Memory B cell (primary cell): ENCODE results near the gene EIF2B5.
"Not testable (repeated sequence)": the region's sequence is repeated elsewhere in the genome, so short reads cannot be mapped to it uniquely, and the experiment has no call there.

ENCODE experiments used
- ATAC-seq: fragments of 150-1000 bp; cut with Tn5 transposase; 2 replicates; pipeline ENCODE4 v1.10.0; 2021; ENCODE audit warnings: low read depth, mild to moderate bottlenecking, moderate library complexity
- DNase-seq, 2 donors: peaks; one replicate each; pipeline ENCODE4 v3.0.0; 2022; ENCODE audit warnings: low spot score in 2 of 2
- H3K27ac Mint-ChIP-seq: one replicate; pipeline ENCODE4 v1.8.0; 2022; ENCODE audit warnings: mild to moderate bottlenecking, moderate library complexity, mixed read lengths
- H3K27me3 Mint-ChIP-seq: one replicate; pipeline ENCODE4 v1.8.0; 2022; ENCODE audit warnings: mixed read lengths
- H3K36me3 Mint-ChIP-seq: one replicate; pipeline ENCODE4 v1.8.0; 2022; ENCODE audit warnings: mild to moderate bottlenecking, mixed read lengths
- H3K4me1 Mint-ChIP-seq: one replicate; pipeline ENCODE4 v1.8.0; 2022; ENCODE audit warnings: mixed read lengths
- H3K4me3 Mint-ChIP-seq: one replicate; pipeline ENCODE4 v1.8.0; 2022; ENCODE audit warnings: mild to moderate bottlenecking, moderate library complexity, mixed read lengths
- H3K9me3 Mint-ChIP-seq: one replicate; pipeline ENCODE4 v1.8.0; 2022; ENCODE audit warnings: mixed read lengths

EIF2B5 gene

DNA sequence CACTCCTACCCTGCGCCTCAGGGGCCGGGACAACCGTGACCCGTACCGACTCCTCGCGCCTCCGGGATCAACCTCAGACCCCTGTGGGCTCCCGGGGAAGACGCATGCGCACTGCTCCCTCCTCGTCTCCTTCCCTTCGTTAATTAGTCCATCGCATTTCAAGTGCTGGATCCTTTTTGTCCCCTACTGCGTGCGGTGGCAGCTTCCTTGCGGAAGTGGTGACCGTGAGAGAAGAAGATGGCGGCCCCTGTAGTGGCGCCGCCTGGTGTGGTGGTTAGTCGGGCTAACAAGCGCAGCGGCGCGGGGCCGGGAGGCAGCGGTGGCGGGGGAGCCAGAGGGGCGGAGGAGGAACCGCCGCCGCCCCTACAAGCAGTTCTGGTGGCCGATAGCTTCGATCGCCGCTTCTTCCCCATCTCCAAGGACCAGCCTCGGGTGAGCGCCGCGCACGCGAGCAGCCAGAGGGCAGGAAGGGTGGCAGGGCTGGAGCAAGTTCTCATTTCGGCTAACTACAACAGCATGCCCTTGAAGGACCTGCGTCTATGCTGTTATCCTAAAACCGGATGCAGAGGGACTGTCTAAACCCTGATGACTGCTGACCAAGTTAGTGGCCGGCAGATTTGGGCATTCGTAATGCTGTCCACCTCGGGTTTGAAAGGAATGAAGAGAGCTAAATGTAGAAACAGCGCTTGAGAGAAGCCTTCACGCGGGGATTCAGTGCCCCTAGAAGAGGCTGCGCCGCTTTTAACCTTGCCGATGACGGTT is at the start of gene EIF2B5:
TSS of gene EIF2B5 (plus strand) at position 210 of the 762 bp plus-strand sequence. CDS start at position 238, 28 bp downstream.
- peaks cover 28% of the 10 kb centered on the region for H3K4me1 Mint-ChIP-seq
- peaks cover 6% of the 10 kb centered on the region for H3K36me3 Mint-ChIP-seq
- peak; percentile 65 to 78 for DNase-seq
- no peaks in the 10 kb centered on the region for H3K27me3 Mint-ChIP-seq
- H3K27ac Mint-ChIP-seq, result peak within 1 kb of the TSS; percentile 90
- peak within 1 kb of the TSS; percentile 91 for H3K4me3 Mint-ChIP-seq
- H3K9me3 Mint-ChIP-seq, result no peaks in the 10 kb centered on the region
- ATAC-seq, result peak; percentile 89

- peaks cover 2% of the 10 kb centered on the region for H3K27me3 Mint-ChIP-seq
- DNase-seq, result no peak
- peaks cover 5% of the 10 kb centered on the region for H3K4me1 Mint-ChIP-seq
- peaks cover 2% of the 10 kb centered on the region for H3K9me3 Mint-ChIP-seq
- no peak overlapping the region for H3K4me3 Mint-ChIP-seq
- no peak for ATAC-seq
- H3K36me3 Mint-ChIP-seq, result no peaks in the 10 kb centered on the region
- H3K27ac Mint-ChIP-seq, result no peak overlapping the region
Observed at GRCh38 chr3:184085389-184085852, 49.7 kb upstream of the EIF2B5 start.

- Mint-ChIP-seq H3K4me3 (no peak overlapping the region), H3K27ac (no peak overlapping the region), H3K36me3 (peaks cover 5% of the 10 kb centered on the region), H3K4me1 (peaks cover 7% of the 10 kb centered on the region), H3K9me3 (peaks cover 6% of the 10 kb centered on the region), H3K27me3 (peaks cover 4% of the 10 kb centered on the region)
- ATAC-seq, result no peak
- no peak for DNase-seq
Observed at GRCh38 chr3:184092199-184092598, 43.0 kb upstream of the EIF2B5 start.

GRCh38 chr3:184096811-184097383 is 38.3 kb upstream of the EIF2B5 start, which contains the start of gene HTR3E:
TSS of gene HTR3E (plus strand) at chr3:184097064. CDS start at chr3:184097530, 466 bp downstream.
- Mint-ChIP-seq H3K27me3 (peaks cover 5% of the 10 kb centered on the region), H3K4me3 (no peak within 1 kb of the TSS), H3K36me3 (peaks cover 2% of the 10 kb centered on the region), H3K4me1 (peaks cover 7% of the 10 kb centered on the region), H3K9me3 (peaks cover 1% of the 10 kb centered on the region), H3K27ac (no peak within 1 kb of the TSS)
- ATAC-seq (no peak), DNase-seq (no peak)

DNA sequence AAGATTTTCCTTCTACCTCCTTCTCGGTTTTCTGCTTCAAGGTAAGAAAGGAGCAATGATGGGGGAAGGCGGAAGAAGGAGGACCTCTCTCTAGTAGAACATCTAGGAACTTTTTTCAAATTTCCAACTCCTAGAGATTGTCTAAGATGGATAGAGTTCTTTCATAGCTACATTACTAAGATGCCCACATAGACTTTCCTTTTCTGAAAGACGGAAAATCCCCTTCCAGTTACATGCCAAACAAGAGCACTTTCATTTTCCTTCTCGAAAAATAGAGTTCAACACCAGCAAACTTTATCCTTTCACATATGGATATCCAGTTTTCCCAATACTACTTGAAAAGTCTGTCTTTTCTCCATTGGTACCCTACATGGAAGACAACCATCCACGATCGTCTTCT is 37.6 kb upstream of the EIF2B5 start:
- peaks cover 1% of the 10 kb centered on the region for H3K9me3 Mint-ChIP-seq
- peaks cover 7% of the 10 kb centered on the region for H3K4me1 Mint-ChIP-seq
- no peak overlapping the region for H3K4me3 Mint-ChIP-seq
- DNase-seq, result no peak
- H3K36me3 Mint-ChIP-seq, result peaks cover 2% of the 10 kb centered on the region
- no peak for ATAC-seq
- no peak overlapping the region for H3K27ac Mint-ChIP-seq
- H3K27me3 Mint-ChIP-seq, result peaks cover 5% of the 10 kb centered on the region

DNA sequence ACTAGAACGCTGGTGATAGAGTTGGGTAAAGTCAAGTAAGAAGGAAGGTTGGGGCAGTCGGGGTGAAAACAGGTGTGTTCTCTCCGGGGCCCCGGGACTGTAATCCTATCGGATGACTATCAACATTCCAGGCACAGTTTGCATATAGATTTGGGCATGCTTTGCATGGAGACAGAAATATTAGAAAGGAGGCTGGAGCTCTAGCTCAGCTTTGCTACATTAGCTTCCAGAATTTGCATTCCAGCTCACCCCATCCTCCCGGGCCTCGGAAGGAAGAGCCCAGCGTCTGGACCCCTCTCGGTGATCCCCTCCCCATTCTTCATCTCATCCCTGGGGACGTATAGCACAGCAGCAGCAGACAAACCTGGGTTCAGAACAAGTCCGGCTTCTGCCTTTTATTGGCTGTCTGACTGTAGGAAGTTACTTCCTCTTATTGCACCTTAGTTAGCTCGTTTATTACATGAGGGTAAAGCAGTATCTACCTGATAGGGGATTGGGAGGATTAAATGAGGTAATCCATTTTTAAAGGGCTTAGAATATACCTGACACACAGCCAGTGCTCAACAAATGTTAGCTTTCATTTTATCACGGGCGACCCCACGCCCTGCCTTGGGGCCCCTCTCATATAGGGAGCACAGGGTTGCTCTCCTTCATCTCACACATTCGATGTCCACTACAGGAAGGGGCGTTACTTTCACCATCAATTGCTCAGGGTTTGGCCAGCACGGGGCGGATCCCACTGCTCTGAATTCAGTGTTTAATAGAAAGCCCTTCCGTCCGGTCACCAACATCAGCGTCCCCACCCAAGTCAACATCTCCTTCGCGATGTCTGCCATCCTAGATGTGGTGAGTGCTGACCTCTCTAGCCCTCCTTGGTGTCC is 35.1 kb upstream of the EIF2B5 start:
- Mint-ChIP-seq H3K27me3 (peaks cover 4% of the 10 kb centered on the region), H3K36me3 (no peaks in the 10 kb centered on the region), H3K4me1 (peaks cover 7% of the 10 kb centered on the region), H3K4me3 (no peak overlapping the region), H3K9me3 (no peaks in the 10 kb centered on the region), H3K27ac (no peak overlapping the region)
- DNase-seq, result no peak
- ATAC-seq, result no peak

DNA sequence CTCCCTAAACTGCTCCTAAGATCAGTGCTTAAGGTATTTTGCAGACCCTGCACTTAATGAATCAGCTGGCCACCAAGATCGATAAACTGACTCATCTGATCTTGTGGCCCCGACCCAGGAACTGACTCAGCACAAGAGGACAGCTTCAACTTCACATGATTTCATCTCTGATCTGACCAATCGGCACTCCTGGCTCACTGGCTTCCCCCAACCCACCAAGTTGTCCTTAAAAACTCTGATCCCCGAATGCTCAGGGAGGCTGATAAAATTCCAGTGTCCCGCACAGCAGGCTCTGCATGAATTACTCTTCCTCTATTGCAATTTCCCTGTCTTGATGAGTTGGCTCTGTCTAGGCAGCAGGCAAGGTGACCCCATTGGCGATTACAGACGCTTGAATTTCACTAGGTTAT is 24.8 kb upstream of the EIF2B5 start:
- DNase-seq (no peak), ATAC-seq (no peak)
- Mint-ChIP-seq H3K27ac (no peak overlapping the region), H3K4me1 (no peaks in the 10 kb centered on the region), H3K4me3 (no peak overlapping the region), H3K9me3 (no peaks in the 10 kb centered on the region), H3K36me3 (no peaks in the 10 kb centered on the region), H3K27me3 (peaks cover 4% of the 10 kb centered on the region)

GRCh38 chr3:184116017-184116416 is 19.1 kb upstream of the EIF2B5 start:
- Mint-ChIP-seq H3K27me3 (peaks cover 9% of the 10 kb centered on the region), H3K4me3 (no peak overlapping the region), H3K9me3 (no peaks in the 10 kb centered on the region), H3K4me1 (no peaks in the 10 kb centered on the region), H3K27ac (no peak overlapping the region), H3K36me3 (peaks cover 13% of the 10 kb centered on the region)
- ATAC-seq (no peak), DNase-seq (no peak)

- H3K27me3 Mint-ChIP-seq, result peaks cover 9% of the 10 kb centered on the region
- H3K9me3 Mint-ChIP-seq, result no peaks in the 10 kb centered on the region
- no peak overlapping the region for H3K4me3 Mint-ChIP-seq
- H3K4me1 Mint-ChIP-seq, result no peaks in the 10 kb centered on the region
- H3K27ac Mint-ChIP-seq, result no peak overlapping the region
- peaks cover 13% of the 10 kb centered on the region for H3K36me3 Mint-ChIP-seq
- ATAC-seq, result no peak
- no peak for DNase-seq
Observed at GRCh38 chr3:184117636-184118035, 17.5 kb upstream of the EIF2B5 start.

- not testable (repeated sequence) for H3K4me3 Mint-ChIP-seq, H3K9me3 Mint-ChIP-seq, H3K4me1 Mint-ChIP-seq, H3K27me3 Mint-ChIP-seq, DNase-seq, H3K27ac Mint-ChIP-seq, ATAC-seq
- peaks cover 12% of the 10 kb centered on the region for H3K36me3 Mint-ChIP-seq
Observed at GRCh38 chr3:184121031-184121430, 14.1 kb upstream of the EIF2B5 start.

- no peak for ATAC-seq
- H3K36me3 Mint-ChIP-seq, result no peaks in the 10 kb centered on the region
- H3K9me3 Mint-ChIP-seq, result no peaks in the 10 kb centered on the region
- H3K4me1 Mint-ChIP-seq, result no peaks in the 10 kb centered on the region
- H3K27ac Mint-ChIP-seq, result no peak overlapping the region
- no peak overlapping the region for H3K4me3 Mint-ChIP-seq
- DNase-seq, result no peak
- peaks cover 2% of the 10 kb centered on the region for H3K27me3 Mint-ChIP-seq
Observed at GRCh38 chr3:184126006-184126405, 9.2 kb upstream of the EIF2B5 start.

DNA sequence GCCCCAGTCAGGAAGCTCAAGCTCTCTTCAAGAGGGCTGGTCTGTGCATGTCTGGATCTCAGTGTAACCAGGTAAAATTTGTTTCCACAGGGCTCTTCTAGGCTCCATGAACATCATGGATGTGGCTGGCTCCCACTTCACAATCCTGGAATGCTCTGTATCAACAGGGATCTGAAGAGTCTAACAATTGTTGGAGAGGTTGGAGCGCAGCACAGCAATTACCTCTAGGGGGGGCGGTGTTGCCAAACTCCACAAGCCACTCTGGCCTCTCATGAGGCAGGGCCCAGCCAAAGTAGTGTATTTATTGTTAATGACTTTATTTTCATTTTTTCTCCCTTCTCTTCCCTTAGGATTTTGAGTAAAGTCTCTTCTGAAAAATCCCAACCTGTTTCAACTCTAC is 6.1 kb upstream of the EIF2B5 start:
- DNase-seq (no peak), ATAC-seq (no peak)
- Mint-ChIP-seq H3K27ac (no peak overlapping the region), H3K4me3 (no peak overlapping the region), H3K36me3 (no peaks in the 10 kb centered on the region), H3K4me1 (peaks cover 3% of the 10 kb centered on the region), H3K27me3 (no peaks in the 10 kb centered on the region), H3K9me3 (no peaks in the 10 kb centered on the region)

GRCh38 chr3:184132945-184133344 is 2.2 kb upstream of the EIF2B5 start:
- ATAC-seq, result no peak

More at GRCh38 chr3:184132945-184133344, 2.2 kb upstream of the EIF2B5 start:
- Mint-ChIP-seq H3K27me3 (no peaks in the 10 kb centered on the region), H3K36me3 (peaks cover 4% of the 10 kb centered on the region), H3K4me3 (no peak overlapping the region), H3K4me1 (peaks cover 28% of the 10 kb centered on the region), H3K9me3 (no peaks in the 10 kb centered on the region), H3K27ac (no peak overlapping the region)
- no peak for DNase-seq
